HUES6 (cell line): Measurements from ENCODE around the gene AXIN2.

Experiments used
- H3K27ac ChIP-seq: 2 replicates; pipeline ENCODE4 v1.7.0; 2013; ENCODE audit warnings: low read depth, mild to moderate bottlenecking, low read length, inconsistent platforms
- H3K27me3 ChIP-seq: 2 replicates; pipeline ENCODE4 v1.6.1; 2013; ENCODE audit warnings: low read length; ENCODE audit not compliant: control insufficient read depth, insufficient read depth
- H3K36me3 ChIP-seq: 2 replicates; pipeline ENCODE4 v1.6.1; 2013; ENCODE audit warnings: low read length; ENCODE audit not compliant: control insufficient read depth, insufficient read depth
- H3K4me1 ChIP-seq: 2 replicates; pipeline ENCODE4 v1.6.1; 2013; ENCODE audit warnings: low read length; ENCODE audit not compliant: control insufficient read depth, insufficient read depth
- H3K4me3 ChIP-seq: 2 replicates; pipeline ENCODE4 v1.5.1; 2013; ENCODE audit warnings: low read depth, low read length
- H3K9ac ChIP-seq: one replicate; pipeline ENCODE4 v1.6.1; 2013; ENCODE audit warnings: mild to moderate bottlenecking, low read length
- H3K9me3 ChIP-seq: 2 replicates; pipeline ENCODE4 v1.6.1; 2013; ENCODE audit warnings: low read depth, low read length; ENCODE audit not compliant: control insufficient read depth, insufficient read depth

The AXIN2 gene

DNA sequence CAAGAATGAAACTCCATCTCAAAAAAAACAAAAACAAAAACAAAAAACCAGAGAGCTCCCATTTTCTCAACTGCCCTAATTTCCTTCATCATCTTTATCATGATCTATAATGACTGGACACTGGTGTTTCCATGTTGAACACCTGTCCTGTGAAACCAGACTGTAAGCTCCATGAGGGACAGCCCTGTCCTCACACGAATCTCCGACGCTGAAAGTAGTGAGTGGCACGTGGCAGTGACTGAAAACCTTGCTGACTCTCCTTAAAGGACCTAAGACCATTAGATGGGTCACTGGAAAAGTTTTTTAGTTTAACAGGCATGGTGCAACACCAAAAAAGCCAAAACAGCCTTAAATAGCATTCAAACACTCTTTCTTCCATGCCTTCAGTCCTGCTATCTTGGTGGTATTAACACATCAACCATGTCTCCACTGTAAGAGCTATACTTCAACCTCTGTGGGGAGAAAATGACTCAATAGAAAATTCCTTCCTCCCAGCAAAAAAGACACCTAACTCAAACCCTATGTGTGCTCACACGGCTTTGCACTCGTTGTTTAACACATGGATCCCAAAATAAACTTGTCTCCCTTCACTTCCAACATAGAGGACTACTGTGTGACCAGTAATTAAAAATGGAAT, 8.3 kb downstream of the AXIN2 start:
- Histone ChIP-seq H3K36me3 (peaks cover 65% of the 10 kb centered on the region), H3K9me3 (no peaks in the 10 kb centered on the region), H3K9ac (no peak overlapping the region), H3K4me1 (peaks cover 51% of the 10 kb centered on the region), H3K4me3 (no peak overlapping the region), H3K27me3 (no peaks in the 10 kb centered on the region), H3K27ac (no peak overlapping the region)

DNA sequence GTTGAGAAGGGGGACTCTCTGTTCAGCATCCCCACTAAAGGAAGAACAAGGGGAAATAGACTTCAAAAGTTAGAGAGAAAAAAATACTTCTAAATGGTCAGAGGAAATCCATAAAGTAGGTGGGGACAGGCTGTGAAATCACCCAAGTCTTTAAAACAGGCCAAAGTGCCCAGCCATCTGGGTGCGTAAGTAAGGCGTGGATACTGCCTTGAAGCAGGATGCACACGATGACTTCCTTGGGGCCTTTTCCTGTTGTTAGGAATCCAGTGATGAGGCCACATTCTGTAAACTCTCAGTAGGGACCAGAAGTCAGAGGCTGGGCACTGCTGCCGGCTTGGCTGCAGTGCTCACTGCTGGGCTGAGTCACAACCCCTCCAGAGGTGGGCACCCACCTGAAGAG, 9.2 kb downstream of the AXIN2 start:
- Histone ChIP-seq H3K27me3 (no peaks in the 10 kb centered on the region), H3K4me1 (peaks cover 46% of the 10 kb centered on the region), H3K9ac (no peak overlapping the region), H3K36me3 (peaks cover 65% of the 10 kb centered on the region), H3K27ac (no peak overlapping the region), H3K4me3 (no peak overlapping the region), H3K9me3 (no peaks in the 10 kb centered on the region)

DNA sequence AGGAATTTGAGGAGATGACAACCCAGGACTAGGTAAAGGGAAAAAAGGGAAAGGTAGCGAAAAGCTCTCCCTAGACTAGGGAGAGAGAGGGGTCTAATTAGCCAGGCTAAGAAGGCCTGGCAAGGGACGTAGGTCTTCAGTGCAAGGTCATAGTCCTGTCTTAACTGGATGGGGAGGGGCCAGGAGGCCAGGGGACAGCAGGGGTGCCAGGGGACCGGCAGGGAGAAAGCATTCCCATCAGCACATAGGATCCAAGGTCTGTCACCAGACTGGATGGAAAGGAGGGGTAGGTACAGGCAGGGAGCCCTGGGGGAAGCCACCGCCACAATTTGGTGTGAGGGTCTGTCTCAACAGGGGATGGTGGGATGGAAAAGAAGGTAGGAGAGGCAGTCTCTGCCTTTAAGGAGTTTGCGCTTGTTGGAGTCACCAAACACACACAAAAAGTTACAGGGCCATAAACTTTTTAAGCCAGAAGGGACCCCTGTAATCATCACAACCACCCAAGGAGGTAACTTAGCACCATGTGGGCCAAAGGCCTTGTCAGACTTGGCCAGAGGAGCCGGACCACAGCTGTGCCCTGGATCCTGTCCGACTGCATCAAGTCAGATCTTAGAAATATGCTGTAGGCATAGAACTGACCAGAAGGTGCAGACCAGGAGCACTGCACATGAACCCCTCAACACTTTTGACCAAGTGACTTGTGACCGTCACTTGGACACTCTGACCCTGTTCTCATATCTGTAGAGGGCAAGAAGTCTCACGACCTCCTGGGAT, 10.0 kb downstream of the AXIN2 start:
- peaks cover 65% of the 10 kb centered on the region for H3K36me3 ChIP-seq

DNA sequence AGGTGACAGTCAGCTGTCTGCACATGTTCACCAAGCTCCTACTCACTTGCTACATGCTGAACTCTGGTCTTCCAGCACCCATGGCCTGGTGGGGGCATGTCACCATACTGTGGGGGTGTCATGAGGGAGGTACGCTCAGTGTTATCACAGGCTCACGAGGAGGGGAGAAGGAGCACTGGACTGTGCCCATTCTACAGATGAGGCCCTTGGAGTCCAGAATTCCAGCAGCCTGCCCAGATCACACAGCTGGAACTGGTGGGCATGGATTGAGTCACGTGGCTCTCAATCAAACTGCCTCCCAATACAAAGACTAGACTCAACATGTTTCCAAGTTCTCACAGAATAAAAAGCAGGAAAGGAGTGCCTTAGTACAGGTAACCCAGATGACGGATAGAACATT, 10.7 kb downstream of the AXIN2 start:
- H3K4me3 ChIP-seq = no peak overlapping the region
- no peaks in the 10 kb centered on the region for H3K27me3 ChIP-seq
- no peak overlapping the region for H3K9ac ChIP-seq
- peaks cover 50% of the 10 kb centered on the region for H3K4me1 ChIP-seq
- H3K9me3 ChIP-seq = no peaks in the 10 kb centered on the region
- H3K36me3 ChIP-seq = peaks cover 70% of the 10 kb centered on the region
- H3K27ac ChIP-seq = no peak overlapping the region

More for the DNA sequence above, 10.0 kb downstream of the AXIN2 start:
- H3K4me1 ChIP-seq = peaks cover 47% of the 10 kb centered on the region
- no peaks in the 10 kb centered on the region for H3K27me3 ChIP-seq
- H3K4me3 ChIP-seq = no peak overlapping the region
- no peak overlapping the region for H3K9ac ChIP-seq
- no peaks in the 10 kb centered on the region for H3K9me3 ChIP-seq
- H3K27ac ChIP-seq = no peak overlapping the region

DNA sequence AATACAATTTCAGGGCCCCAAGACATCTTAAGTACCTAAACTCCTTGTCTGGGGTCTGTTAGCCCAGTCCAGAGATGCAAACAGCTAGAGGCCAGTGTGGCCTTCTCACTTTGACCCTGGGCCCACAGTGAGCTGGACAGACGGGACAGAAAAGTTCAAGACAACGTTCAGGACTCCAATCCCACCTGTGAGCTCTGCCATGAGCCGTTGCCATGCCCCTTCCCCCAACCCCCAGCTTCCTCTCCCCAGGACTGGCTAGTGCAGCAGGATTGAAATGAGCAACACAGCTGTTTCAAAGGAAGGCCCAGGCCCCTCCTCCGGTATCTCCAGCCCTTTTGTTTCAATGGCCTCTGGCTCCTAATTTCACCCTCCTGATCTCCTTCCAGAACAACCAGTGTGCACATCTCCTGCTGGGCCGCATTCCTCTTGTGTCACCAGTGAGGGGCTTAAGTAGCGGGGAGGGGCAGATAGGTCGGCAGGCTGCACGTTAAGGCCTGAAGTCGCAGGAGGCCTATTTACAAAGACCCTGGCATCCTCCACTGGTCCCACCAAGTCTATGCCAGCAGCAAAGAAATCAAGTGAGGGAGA, 11.3 kb downstream of the AXIN2 start:
- Histone ChIP-seq H3K27me3 (no peaks in the 10 kb centered on the region), H3K9me3 (no peaks in the 10 kb centered on the region), H3K4me3 (no peak overlapping the region), H3K9ac (no peak overlapping the region), H3K4me1 (peaks cover 50% of the 10 kb centered on the region), H3K36me3 (peaks cover 70% of the 10 kb centered on the region), H3K27ac (no peak overlapping the region)

DNA sequence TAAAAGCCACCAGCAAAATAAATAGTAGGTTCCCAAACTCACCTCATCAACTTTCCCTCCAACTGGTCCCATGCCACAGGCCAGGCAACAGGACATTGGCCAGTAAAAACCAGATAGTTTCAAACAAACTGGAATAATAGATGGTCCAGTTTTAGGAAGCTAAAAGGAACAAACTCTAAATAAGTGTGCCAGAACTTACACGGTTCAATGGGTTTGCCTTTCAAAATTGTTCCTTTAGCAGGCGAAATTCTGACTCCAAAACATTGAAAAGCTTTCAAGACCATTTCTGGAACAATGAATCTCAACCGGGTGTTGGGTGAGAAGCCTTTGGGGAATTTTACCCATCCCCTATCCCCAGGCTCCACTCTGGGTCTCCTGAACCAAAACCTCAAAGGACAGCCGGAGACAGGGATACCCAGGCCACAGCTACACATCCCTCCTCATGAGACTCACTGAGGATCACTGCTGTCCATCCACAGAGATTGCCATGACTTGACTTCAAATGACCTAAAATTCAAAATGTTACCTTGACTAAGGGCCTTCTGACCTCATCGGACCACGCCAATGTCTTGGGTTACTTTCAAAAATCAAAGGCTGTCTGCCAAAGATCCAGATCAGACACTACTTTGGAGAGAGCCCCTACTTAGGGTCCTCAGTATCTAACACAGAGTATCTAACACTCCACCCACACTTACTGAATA, 13.0 kb downstream of the AXIN2 start:
- Histone ChIP-seq H3K4me3 (no peak overlapping the region), H3K27me3 (no peaks in the 10 kb centered on the region), H3K4me1 (peaks cover 57% of the 10 kb centered on the region), H3K9ac (no peak overlapping the region), H3K27ac (no peak overlapping the region), H3K9me3 (no peaks in the 10 kb centered on the region), H3K36me3 (peaks cover 82% of the 10 kb centered on the region)

DNA sequence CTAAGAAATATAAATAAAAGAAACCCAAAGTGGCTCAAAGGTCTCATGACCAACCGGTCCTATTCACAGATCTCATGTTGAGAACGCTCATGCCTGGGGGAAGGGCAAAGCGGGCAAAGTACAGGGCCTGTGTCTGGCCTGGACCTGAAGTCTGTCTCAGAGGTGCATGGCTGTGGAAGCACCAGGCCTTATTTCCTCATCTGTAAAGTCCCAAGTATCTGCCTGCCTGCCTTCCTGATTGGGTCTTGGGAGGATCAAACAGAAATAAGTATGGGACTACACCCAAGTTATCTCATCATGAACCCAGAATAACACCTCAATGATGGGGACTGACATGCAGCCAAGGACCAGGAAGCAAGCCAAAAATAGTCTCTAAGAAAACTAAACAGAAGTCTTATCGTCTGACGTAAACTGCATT, 14.2 kb downstream of the AXIN2 start:
- Histone ChIP-seq H3K9me3 (no peaks in the 10 kb centered on the region), H3K27me3 (no peaks in the 10 kb centered on the region), H3K36me3 (peaks cover 86% of the 10 kb centered on the region), H3K27ac (no peak overlapping the region), H3K4me3 (no peak overlapping the region), H3K4me1 (peaks cover 61% of the 10 kb centered on the region), H3K9ac (no peak overlapping the region)

DNA sequence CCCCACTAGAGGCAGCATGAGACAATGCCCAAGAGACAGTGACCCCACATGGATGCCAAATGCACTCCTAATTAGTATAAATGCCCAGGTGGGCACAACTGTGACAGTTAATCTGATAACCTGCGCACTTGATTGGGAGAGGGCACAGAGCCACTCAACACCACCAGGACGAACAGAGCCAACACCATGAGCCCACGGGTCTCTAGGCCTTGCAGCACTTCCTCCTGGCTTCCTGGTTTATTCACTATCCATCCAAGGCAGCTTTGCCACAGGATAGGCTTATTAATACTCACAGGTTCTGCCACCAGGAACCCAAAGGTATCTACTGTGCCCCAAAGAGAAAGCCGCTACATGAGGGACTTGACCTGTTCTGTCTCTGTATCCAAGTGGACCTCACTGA, 14.9 kb downstream of the AXIN2 start:
- Histone ChIP-seq H3K27me3 (no peaks in the 10 kb centered on the region), H3K4me3 (no peak overlapping the region), H3K27ac (no peak overlapping the region), H3K9me3 (no peaks in the 10 kb centered on the region), H3K36me3 (peaks cover 86% of the 10 kb centered on the region), H3K9ac (no peak overlapping the region), H3K4me1 (peaks cover 54% of the 10 kb centered on the region)

DNA sequence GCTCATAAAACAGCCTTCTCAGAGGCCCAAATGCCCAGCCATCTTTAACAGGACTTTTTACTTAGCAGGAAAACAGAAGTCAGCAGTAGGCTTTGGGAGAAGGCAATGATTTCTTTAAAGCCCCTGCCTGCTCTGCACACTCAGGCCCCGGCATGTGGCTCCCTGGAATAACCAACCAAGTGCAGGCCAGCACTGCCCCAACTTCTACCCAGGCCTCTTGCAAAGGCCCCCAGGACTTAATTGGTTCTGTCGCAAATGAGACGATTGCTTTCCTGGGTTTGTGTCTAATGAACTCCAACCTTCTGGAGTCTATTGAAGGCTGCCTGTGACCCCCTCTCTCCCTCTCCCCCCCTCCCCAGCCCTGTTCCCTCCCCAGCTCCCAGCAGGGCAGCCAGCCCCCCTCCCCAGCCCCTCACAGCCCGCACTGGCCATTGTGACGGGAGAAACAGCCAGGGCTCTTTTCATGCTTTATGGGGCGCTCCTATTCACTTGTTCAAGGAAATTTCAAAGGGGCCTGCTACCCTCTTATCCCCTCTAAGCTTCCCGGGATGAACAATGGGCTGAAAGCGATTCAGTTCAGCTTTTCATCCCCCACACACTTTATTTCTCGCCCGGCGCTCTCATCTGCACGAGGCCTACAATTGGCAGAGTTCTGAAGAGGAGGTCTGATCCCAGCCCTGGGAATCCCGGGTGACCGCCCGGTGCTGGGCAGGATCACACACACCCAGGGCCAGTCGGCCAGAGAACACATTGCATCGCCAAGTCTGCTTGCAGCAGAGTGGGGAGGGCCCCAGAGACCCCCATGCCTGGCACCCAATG, 15.5 kb downstream of the AXIN2 start:
- H3K4me1 ChIP-seq = peaks cover 47% of the 10 kb centered on the region
- no peak overlapping the region for H3K9ac ChIP-seq
- no peaks in the 10 kb centered on the region for H3K27me3 ChIP-seq
- H3K9me3 ChIP-seq = no peaks in the 10 kb centered on the region
- peaks cover 86% of the 10 kb centered on the region for H3K36me3 ChIP-seq
- H3K4me3 ChIP-seq = no peak overlapping the region
- H3K27ac ChIP-seq = no peak overlapping the region

DNA sequence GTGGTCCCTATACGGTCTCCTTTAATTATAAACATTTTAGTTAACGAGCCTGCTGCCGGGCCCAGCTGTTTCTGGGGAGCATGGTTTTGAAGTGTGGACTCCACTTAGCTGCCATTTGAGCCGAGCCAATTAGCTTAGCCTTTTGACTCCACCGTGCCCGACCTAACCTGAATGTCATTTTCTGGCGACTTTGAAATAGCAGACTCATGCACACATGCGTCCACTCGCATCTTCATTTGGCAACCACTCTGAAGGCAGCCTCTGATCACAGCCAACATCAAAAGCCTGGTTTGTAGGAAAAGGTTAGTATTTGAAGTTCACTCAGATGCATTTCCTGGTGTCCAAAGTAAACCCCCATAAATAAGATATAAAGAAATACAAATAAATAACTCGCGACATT, 16.8 kb downstream of the AXIN2 start:
- no peaks in the 10 kb centered on the region for H3K9me3 ChIP-seq
- H3K36me3 ChIP-seq = peaks cover 87% of the 10 kb centered on the region
- H3K4me3 ChIP-seq = no peak overlapping the region

More for the DNA sequence above, 16.8 kb downstream of the AXIN2 start:
- Histone ChIP-seq H3K27me3 (no peaks in the 10 kb centered on the region), H3K4me1 (peaks cover 45% of the 10 kb centered on the region), H3K9ac (no peak overlapping the region), H3K27ac (no peak overlapping the region)
